Colonic mucosa (tissue), 4 donors: Measurements from ENCODE around the gene CDO1. TPM values are rescaled to one million over a fixed set of nuclear protein-coding genes. Genes with fewer than 3 reads are reported as not detected.
"Not testable (repeated sequence)": the region's sequence is repeated elsewhere in the genome, so short reads cannot be mapped to it uniquely, and the experiment has no call there.

Source experiments
- DNase-seq: peaks from one replicate; pipeline ENCODE4 v3.0.0-alpha.2; 2020
- H3K27ac ChIP-seq: fragments of 200-600 bp; one replicate; pipeline ENCODE4 v1.8.0; 2021
- H3K27me3 ChIP-seq: fragments of 200-600 bp; one replicate; pipeline ENCODE4 v1.8.0; 2021
- H3K36me3 ChIP-seq: fragments of 200-600 bp; one replicate; pipeline ENCODE4 v1.8.0; 2021
- H3K4me1 ChIP-seq: fragments of 200-600 bp; one replicate; pipeline ENCODE4 v1.8.0; 2021; ENCODE audit warnings: mild to moderate bottlenecking
- H3K4me3 ChIP-seq: fragments of 200-600 bp; one replicate; pipeline ENCODE4 v1.8.0; 2021
- H3K9ac ChIP-seq, 2 donors: one replicate each; pipeline ENCODE4 v1.7.0; 2013; ENCODE audit warnings: control low read depth in 2 of 2, low read depth in 2 of 2, low read length in 2 of 2
- H3K9me3 ChIP-seq: fragments of 200-600 bp; one replicate; pipeline ENCODE4 v1.8.0; 2021
- intact Hi-C: fragments of 100-400 bp; cut with DNase I; formaldehyde crosslinking; loops from one replicate; pipeline ENCODE4 v1.14.1; 2022
- total RNA-seq, 2 donors: library from RNA; stranded (reverse); fragmentation: NEBNext Ultra II Directional in 1 of 2; extraction: Animal tissue kit (Norgen Biotek cat#: 25700) in 1 of 2; gene quantifications; one replicate each; pipeline ENCODE4 v1.2.1, GENCODE V29; 2021
- TF ChIP-seq, protein P1 (sequence below): fragments of 200-600 bp; IDR thresholded peaks from one replicate; pipeline ENCODE4 v1.8.0; 2022; ENCODE audit warnings: antibody characterized with exemption, mild to moderate bottlenecking
- donor health status: healthy.
- donor health status: DM: no; HTN: no; CAD: no.
- donor health status: DM: no; HTN: no; CAD: no.

CDO1 gene
- total RNA-seq, 2 donors from 2014 or later, result 0.27 to 0.58 TPM

DNA sequence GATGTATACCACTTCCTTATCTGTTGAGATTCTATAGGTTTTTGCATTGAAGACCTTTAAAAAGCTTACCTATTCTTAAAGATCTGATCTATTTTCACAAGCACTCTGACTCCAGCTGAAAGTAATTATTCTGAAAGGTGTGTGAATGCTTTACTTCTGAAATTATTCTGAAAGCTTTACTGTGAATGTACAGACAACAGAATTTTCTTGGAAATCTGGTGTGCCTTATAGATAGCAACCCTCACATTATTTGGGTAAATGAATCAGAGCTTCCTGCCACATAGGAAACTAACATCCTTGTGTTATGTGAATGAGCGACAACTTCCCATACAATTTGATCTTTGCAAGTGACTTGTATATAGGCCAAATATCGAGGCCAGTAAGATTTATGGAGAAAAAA, 6.5 kb downstream of the CDO1 start:
- no peak for DNase-seq
- TF ChIP-seq, protein P1, sequence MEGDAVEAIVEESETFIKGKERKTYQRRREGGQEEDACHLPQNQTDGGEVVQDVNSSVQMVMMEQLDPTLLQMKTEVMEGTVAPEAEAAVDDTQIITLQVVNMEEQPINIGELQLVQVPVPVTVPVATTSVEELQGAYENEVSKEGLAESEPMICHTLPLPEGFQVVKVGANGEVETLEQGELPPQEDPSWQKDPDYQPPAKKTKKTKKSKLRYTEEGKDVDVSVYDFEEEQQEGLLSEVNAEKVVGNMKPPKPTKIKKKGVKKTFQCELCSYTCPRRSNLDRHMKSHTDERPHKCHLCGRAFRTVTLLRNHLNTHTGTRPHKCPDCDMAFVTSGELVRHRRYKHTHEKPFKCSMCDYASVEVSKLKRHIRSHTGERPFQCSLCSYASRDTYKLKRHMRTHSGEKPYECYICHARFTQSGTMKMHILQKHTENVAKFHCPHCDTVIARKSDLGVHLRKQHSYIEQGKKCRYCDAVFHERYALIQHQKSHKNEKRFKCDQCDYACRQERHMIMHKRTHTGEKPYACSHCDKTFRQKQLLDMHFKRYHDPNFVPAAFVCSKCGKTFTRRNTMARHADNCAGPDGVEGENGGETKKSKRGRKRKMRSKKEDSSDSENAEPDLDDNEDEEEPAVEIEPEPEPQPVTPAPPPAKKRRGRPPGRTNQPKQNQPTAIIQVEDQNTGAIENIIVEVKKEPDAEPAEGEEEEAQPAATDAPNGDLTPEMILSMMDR, result no peak
- intact Hi-C loops, result no loop called here
- Histone ChIP-seq H3K27ac (no peak overlapping the region), H3K4me1 (no peaks in the 10 kb centered on the region), H3K9me3 (no peaks in the 10 kb centered on the region), H3K27me3 (no peaks in the 10 kb centered on the region), H3K36me3 (no peaks in the 10 kb centered on the region), H3K4me3 (no peak overlapping the region), H3K9ac (no peak overlapping the region)

DNA sequence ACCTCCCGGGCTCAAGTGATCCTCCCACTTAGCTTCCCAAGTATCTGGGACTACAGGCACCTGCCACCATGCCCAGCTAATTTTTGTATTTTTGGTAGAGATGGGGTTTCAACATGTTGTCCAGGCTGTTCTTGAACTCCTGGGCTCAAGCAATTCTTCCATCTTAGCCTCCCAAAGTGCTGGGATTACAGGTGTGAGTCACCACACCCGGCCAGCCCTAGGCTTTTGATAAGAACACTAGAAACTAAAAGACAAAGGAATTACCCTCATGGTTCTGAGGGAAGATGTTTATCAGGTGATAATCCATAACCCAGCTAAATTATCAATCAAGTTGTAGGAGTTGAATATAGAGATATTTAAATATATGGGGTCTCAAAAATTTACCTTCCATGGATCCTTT, 8.4 kb downstream of the CDO1 start:
- H3K4me3 ChIP-seq, H3K9ac ChIP-seq, H3K9me3 ChIP-seq, H3K27ac ChIP-seq, H3K27me3 ChIP-seq, H3K4me1 ChIP-seq, H3K36me3 ChIP-seq, DNase-seq, intact Hi-C loops: not testable (repeated sequence)

DNA sequence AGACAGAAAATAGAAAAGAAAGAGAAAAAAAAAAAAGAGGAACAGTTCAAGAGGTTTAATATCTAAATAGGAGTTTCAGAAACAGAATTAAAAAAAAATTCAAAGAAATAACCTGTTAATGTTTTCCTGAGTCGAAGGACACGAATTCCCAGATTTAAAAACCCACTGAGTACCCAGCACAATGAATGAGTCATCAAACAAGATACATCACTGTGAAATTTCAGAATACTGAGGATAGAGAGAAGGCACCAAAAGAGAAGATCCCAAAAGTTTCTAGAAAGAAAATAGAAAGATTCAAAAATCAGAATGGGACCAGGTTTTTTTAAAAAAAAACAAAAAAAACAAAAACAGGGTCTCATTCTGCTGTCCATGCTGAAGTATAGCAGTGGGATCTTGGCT, 8.8 kb downstream of the CDO1 start:
- Histone ChIP-seq H3K4me3 (no peak overlapping the region), H3K27ac (no peak overlapping the region), H3K27me3 (no peaks in the 10 kb centered on the region), H3K4me1 (no peaks in the 10 kb centered on the region), H3K9me3 (no peaks in the 10 kb centered on the region), H3K9ac (no peak overlapping the region), H3K36me3 (no peaks in the 10 kb centered on the region)
- TF ChIP-seq, protein P1, result no peak
- intact Hi-C loops, result no loop called here
- DNase-seq, result no peak

DNA sequence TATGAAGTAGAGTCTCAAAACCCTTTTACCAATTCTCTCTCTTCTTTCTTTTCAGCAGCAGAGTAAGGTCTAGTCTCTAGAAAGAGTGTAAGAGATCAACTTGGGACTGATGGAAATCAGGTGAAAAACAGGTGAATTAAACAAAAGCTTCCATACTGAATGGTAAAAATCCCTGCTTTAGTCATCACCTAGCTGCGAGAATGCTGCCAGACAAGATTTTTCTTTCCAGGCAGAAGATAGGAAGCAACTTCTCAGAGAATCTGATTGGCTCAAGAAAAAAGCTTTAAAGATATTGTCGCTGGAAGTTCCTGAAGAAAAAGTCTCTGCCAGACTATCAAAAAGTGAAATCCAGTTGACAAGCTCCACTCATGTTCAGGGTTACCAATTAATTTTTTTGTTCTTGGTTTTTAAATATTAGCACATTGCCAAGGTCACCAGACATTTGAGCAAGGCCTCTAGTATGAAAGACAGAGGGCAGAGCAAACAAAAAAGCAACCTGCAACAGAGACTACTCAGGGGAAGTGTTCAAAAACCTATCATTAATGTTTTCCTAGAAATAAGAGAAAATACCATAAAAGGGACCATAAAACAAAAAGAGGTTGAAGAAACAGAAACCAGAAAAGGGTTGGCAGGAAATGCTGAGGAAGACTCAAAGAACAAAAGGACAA, 9.3 kb downstream of the CDO1 start:
- Histone ChIP-seq H3K9me3 (no peaks in the 10 kb centered on the region), H3K9ac (no peak overlapping the region), H3K36me3 (no peaks in the 10 kb centered on the region), H3K27me3 (no peaks in the 10 kb centered on the region), H3K4me3 (no peak overlapping the region), H3K4me1 (no peaks in the 10 kb centered on the region), H3K27ac (no peak overlapping the region)
- no peak for DNase-seq
- intact Hi-C loops, result no loop called here
- TF ChIP-seq, protein P1, result no peak

DNA sequence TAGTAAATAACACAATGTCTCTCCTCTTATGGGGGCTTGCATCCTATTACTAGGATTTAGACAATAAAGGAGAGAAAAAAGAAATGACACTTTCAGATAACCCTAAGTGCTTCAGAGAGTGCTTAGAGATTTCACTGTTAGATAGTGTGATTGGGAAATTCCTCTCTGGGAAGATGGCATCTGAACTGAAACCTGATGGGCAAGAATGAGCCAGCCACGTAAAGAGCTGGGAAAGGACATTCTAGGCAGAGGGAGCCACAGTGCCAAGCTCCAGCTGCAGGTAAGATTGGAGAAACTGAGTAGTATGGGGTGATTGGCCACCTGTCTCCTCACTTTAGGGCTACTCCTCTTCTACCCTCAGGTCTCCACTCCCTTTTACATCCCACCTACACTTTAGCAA, 14.5 kb downstream of the CDO1 start:
- no peaks in the 10 kb centered on the region for H3K9me3 ChIP-seq
- no peak for DNase-seq
- no peaks in the 10 kb centered on the region for H3K36me3 ChIP-seq
- H3K27me3 ChIP-seq, result no peaks in the 10 kb centered on the region
- no peak overlapping the region for H3K9ac ChIP-seq
- intact Hi-C loops, result no loop called here
- no peak overlapping the region for H3K27ac ChIP-seq
- H3K4me3 ChIP-seq, result no peak overlapping the region
- TF ChIP-seq, protein P1, result no peak
- H3K4me1 ChIP-seq, result no peaks in the 10 kb centered on the region

DNA sequence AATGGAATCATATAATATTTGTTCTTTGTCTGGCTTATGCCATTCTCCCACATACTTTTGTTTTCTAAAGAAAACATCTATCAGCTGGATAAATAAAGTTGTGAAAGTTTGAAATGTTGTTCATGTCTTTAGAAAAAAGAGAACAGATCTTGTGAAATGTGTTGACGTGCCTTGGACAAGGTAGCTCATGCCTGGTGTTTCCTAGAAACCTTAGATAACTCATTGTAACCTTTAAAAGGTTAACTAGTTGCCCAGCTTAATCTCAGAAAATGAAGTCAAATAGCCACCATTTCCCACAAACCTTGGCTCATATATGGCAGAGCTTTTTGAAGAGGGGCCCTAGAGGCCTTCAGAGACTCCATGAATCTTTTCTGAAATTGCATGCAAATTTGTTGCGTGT, 15.3 kb downstream of the CDO1 start:
- Histone ChIP-seq H3K27ac (no peak overlapping the region), H3K4me3 (no peak overlapping the region), H3K9ac (no peak overlapping the region), H3K4me1 (no peaks in the 10 kb centered on the region), H3K27me3 (no peaks in the 10 kb centered on the region), H3K36me3 (no peaks in the 10 kb centered on the region), H3K9me3 (no peaks in the 10 kb centered on the region)
- no peak for DNase-seq
- TF ChIP-seq, protein P1, result no peak
- intact Hi-C loops, result no loop called here
